DLD1 (cell line): ENCODE data around the gene BRIP1.
"Not testable (repeated sequence)": the region's sequence is repeated elsewhere in the genome, so short reads cannot be mapped to it uniquely, and the experiment has no call there.

Experiments
- in situ Hi-C: cut with HindIII; loops from 2 replicates; pipeline ENCODE4 v1.10.0; 2017; ENCODE audit warnings: low sequenced_read_pairs

The BRIP1 gene

DNA sequence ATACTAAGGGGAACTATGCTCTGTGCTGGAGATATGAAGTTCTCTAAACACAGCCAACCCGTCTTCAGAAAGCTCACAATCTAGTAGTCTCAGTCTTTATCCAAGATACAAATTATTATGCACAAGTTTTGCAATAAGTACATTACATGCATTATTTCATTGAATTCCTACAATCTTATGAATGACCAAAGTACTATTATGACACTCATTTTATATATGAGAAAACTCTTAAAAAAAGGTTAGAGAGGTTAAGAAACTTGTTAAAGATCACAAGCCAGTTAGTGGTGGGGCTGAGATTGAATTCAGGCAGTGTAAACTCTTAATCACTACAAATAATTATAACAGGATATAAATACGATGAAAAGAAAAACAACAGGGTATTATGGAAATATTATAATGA is 4.7 kb upstream of the BRIP1 start:
- in situ Hi-C loops: no loop called here

DNA sequence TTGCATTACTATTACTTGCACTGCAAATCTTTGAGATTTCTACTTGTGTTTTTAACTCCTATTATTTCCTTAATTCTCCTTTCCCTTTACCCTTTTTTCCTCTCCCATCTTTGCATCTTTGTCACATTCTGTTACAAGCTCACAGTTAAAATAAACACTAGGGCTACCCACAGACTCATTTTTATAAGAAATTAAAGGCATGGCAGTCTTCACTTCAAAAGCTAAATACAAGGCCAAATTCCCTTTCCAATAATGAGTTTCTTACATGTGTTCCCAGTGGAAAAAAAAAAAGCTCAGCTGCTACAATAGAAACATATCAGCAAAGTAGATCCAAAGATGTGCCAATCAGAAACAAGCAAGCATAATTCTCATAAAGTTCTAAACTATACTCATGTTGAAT is 3.7 kb upstream of the BRIP1 start:
- in situ Hi-C loops: no loop called here

DNA sequence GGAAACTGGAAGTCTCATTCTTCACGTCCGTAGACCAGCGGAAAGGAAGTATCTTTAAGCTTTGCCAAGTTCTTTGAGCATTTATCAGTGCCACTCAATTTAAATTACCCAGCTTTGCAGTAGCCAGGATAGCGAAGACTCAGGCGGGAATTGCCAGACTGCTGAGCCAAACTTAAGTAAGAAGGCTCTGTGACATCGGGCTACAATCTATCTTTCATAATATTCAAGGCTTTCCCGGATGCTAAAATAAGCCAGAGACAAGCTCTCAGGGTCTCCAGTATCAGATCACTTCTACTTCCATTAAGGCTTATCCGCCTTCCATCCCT is 436 bp upstream of the BRIP1 start:
- in situ Hi-C loops: no loop called here

DNA sequence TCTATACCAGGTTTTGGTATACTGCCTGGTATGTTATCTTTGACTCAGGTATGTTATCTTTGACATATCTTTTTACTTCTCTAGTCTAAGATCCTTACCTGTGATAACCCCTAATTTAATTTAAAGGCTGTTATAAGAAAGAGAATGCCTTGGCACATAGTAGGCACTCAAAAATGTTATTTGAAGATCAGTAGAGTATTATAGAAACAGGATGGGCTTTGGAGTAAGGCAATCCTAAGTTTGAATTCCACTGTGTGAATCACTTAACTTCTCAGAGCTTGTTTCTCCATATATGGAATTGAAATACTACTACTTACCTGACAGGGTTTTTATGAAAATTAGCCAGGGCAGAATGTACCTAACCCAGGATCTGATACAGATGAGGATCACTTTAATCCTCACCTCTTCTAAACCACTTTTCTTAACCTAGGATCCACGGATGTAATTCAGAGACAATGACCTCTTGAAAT is 1.2 kb downstream of the BRIP1 start:
- in situ Hi-C loops: no loop called here

DNA sequence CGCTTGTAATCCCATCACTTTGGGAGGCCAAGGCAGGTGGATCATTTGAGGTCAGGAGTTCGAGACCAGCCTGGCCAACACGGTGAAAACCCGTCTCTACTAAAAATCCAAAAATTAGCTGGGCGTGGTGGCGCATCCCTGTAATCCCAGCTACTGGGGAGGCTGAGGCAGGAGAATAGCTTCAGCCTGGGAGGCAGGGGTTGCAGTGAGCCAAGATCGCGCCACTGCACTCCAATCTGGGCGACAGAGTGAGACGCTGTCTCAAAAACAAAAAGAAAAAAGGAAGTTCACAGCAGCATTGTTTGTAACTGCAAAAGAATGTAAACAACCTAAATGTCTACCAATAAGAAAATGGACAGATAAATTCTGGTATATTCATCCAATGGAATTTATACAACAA is 2.9 kb downstream of the BRIP1 start:
- in situ Hi-C loops: not testable (repeated sequence)

DNA sequence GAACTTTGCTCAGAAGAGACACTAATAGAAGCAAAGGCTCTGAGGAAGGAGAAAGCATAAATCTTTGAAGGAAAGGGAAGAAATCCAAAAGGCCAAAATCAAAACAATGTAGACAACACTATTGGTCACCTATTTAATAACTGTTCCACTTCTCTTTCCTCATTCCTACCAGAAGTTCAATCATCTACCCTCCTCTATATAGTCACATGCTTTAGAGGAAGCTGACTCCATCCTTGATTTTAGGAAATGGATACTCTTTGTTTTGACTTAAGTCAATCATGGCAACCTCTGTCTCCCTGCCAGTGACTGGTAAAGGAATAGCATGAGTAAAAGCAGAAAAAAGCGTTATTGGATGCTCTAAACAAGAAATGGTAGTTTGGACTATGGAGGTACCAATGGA is 7.3 kb downstream of the BRIP1 start:
- in situ Hi-C loops: no loop called here

DNA sequence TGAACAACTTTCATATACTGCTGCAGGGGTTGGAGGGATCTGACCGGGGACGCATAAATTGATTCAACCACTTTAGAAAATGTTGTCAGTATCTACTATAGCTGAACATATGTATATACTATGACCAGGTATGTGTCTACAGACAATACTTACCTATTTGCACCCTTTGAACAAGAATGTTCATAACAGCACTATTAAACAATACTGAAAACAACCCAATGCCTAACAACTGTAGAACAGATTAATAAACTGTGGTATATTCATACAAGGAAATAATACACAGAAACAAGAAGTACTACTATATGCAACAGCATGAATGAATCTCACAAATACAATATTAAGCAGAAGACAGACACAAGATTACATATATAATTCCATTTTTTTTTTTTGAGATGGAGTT is 10.5 kb downstream of the BRIP1 start:
- in situ Hi-C loops: no loop called here

DNA sequence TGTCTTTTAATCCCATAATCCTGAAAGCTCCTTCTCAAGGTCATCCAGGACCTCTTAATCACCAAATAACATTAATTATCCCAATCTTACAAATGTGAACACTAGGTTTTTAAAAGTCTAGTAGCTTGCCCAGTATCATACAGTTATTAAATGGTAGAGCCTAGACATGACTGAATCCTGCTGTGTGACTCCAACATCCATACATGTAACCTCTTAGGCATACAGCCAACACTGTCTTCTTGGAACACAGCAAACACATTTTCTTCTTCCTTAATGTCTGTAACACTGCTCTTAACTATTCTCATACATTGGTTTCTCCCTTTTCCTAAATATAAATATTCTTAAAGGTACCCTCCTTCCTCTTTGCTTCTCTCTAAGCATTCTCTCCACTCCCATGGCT is 13.7 kb downstream of the BRIP1 start:
- in situ Hi-C loops: no loop called here

DNA sequence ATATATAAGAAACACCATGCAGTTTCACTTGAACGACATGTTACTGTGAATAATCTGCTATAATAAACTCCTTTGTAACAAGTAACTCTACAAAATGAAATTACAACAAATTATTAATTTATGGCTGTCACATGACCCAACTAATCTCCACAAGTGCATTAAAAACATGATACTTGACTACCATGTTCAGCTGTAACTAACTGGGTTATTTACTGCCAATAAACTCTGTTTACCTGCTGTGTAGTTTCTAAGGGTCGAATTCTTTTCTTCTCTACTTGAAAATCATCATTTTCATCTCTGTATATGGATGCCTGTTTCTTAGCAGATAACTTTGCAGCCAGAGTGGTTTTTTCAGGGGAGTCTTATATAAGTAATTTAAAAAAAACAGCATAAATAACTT is 14.4 kb downstream of the BRIP1 start:
- in situ Hi-C loops: no loop called here

DNA sequence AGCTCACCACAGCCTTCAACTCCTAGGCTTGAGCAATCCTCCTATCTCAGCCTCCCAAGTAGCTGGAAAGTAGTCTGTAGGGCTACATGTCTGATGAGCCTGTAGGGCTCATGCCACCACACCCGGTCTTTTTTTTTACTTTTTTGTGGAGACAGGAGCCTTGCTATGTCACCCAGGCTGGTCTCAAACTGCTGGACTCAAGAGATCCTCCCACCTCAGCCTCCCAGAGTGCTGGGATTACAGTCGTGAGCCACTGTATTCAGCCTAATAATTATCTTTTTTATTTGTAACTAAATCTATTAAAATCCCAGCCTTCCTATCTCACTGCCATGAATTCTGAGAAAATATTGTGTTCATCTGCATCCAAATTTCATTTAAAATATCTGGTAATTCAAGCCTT is 15.1 kb downstream of the BRIP1 start:
- in situ Hi-C loops: no loop called here

DNA sequence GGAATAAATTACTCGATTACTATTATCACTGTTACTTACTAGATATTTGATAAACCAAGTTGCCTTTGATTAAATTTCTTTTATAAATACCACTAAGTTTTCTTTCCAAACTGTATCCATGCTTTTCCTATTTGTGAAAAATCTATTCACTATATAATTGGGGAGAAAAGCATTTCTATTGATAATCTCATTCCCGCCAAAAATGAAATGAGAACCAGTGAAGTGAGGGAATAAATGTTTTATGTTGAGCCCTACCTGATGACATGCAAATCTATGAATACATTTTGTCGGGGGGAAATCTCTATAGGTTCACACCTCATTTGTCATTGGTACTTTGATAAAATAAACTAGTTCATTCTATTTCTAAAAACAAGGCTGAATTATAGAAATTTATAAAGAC is 15.7 kb downstream of the BRIP1 start:
- in situ Hi-C loops: no loop called here

DNA sequence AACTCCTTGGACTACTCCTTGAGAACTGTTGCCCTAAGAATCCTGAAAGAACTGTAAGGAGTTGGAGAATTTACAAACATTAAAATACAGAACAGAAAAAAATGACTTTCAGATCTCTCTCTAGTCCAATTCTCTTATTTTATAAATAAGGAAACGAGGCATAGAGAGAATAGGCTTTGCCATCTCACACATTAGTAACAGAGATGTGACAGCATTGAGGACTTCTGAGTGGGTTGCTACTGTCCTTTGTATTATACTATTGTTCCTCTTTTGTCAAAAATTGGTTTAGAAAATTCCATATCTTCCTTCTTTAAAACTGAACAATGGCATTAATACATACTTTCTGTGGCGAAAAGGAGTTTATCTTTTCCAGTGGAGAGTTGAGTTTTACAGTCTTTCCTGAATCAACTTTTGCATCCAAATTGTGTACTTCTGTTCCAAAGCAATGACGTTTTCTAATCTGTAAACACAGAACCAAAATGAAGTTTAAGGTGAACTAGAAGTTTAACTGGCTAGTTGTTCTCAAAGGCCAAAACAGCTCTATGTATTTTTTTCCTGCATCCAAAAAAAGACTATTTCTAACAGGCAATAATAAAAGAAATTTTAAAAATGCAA is 16.5 kb downstream of the BRIP1 start:
- in situ Hi-C loops: no loop called here

DNA sequence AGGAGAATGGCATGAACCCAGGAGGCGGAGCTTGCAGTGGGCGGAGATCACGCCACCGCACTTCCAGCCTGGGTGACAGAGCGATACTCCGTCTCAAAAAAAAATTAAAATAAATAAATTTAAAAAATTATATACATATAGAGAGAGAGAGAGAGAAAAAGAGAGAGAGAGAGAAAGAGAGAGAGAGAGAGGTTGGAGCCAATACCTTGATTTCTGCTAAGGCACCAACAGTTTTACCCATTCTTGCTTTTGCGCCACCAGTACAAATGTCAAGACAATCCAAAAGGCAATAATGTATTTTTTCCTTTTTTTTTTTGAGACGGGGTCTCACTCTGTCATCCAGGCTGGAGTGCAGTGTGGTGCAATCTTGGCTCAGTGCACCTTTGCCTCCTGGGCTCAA is 17.2 kb downstream of the BRIP1 start:
- in situ Hi-C loops: no loop called here

DNA sequence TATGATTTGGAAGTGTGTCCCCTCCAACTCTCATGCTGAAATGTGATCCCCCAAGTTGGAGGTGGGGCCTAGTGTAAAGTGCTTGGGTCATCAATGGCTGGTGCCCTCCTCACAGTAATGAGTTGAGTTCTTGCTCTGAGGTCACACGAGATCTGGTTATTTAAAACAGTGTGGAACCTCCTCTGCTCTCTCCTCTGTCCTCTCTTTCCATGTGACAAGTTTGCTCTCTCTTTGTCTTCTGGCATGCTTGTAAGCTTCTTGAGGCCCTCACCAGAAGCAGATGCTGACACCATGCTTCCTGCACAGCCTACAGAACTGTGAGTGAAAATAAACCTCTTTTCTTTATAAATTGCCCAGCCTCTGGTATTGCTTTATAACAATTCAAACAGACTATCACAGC is 19.9 kb downstream of the BRIP1 start:
- in situ Hi-C loops: no loop called here

DNA sequence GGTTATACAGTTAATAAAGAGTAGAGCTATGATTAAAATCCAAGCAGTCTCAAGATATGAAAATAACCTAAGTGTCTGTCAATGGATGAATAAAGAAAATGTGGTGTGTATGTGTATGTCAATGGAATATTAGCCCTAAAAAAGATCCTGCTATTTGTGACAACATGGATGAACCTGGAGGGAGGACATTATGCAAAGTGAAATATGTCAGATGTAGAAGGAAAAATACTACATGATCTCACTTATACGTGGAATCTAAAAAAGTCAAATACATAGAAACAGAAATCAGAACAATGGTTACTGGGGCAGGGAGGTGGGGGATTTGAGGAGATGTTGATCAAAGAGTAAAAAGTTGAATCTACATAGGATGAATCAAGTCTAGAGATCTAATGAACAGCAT is 20.4 kb downstream of the BRIP1 start:
- in situ Hi-C loops: no loop called here

DNA sequence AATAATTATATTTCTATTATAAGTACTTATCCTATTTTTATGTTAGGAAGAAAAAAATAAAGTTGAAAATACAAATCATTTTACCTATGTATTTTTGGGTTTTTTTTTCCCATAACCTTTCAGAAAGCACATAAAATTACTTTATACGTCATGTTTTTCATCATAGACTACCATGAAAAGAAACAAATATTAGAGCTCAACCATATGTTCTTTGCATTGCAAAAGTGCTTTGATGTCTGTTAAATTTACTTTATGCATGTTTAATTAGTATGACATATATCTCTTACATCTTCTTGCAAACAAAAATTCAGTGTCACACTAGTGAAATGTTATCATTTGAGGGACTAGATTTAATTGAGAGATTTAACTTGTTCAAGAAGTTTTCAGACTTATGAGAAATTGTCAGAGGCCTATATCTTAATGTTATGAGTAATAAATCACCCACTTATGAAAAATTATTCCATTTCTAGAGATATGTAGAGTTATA is 24.0 kb downstream of the BRIP1 start:
- in situ Hi-C loops: no loop called here

DNA sequence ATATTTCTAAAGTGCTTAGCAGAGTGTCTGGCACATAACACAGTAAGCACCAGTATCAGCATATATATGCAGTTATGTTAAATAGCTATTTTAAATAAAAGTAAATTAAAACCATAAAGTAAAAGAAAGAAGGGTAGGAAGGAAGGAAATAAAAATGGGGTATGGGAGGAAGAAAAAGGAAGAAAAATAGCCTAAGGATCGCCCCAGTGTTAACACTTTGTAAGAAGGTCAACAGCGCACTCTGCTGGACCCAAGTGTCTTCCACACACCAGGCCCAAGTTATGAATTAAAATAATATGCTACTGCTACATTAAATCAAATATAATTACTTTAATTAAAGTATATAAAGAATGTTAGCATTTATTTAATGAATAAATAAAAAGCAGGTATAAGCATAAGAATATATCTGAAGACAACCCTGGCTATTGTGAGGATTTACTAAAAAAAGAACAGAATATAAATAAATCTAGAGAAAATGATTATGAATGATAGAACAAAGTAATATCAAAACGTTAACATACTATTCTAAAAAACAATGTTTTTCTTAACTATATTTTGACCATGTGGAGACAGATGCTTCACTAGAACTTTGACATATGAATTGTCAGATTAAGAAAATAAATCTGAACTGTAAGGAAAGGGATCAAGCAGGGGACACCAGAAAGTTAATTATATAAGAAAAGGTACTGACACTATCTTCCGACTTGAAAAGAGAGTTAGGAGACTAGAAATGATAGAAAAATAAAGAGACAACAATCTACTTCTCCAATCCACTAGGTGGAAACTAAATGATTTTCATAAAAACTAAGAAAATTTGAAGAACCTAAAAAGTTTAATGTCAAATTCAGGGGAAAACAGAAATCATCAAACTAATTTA is 25.9 kb downstream of the BRIP1 start:
- in situ Hi-C loops: no loop called here

DNA sequence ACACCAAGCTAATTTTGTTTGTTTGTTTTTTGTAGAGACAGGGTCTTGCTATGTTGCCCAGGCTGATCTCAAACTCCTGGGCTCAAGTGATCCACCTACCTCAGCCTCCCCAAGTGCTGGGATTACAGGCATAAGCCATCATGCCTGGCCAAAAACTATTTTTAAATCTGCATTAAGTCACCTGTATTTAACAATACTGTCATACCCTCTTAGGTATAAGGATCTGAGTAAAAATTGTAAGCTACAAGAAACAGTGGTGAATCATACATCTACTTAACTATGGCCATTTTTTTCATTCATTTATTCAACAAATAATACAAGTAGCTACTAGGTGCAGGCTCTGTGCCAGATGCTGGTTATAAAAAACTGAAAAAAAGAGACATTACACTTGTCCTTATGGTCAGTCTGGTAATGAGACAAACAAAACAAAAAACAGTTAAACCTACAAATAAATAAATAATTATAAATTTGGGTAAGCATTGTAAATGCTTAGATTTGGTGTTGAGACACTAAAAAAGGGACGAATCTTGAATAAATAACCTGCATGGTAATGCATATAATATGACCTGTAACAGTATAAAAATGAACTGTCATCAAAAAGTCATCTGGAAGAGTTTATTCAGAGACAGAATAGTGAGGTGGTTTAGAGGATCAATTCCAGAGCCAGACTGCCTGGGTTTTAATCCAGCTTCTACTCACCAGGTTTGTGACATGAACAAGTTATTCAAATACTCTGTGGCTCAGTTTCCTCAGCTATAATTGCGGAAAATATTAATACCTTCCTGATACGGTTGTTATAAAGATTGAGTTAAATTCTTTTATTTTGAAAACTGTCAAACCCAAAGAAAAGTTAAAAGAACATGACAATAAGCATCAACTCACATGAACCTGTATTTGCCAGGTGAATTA is 26.8 kb downstream of the BRIP1 start:
- in situ Hi-C loops: no loop called here

DNA sequence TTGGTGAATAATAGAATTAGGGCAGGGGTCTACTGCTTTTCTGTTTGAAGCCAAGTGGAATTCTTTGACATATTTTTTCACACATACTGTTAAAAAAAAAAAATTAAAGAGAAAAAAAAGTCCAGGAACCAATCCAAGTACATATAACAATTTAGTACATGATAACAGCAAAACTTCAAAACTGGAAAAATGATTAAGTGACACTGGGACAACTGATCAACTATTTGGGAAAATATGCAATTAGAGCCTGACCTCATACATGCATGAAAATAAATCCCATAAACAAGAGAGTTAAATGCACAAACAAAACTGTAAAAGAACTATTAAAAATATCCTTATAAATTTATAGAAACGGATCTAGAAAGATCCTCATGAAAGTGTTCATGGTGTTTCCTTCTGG is 27.7 kb downstream of the BRIP1 start:
- in situ Hi-C loops: no loop called here

DNA sequence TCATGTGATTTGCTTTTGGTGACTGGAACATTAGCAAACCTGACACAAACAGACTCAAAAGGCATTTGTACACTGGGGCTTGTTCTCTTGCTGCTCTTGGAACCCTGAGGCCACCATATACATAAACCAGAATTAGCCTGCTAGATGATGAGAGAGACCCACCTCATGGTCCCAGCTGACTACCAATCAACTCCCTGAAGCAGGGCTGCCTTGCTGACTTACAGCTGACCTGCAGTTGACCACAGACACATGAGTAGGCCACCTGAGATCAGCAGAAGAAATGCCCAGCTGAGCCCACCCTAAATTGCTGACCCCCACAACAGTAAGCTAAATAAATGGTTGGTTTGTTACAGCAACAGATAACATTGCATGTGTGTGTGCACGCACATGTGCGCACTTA is 28.7 kb downstream of the BRIP1 start:
- in situ Hi-C loops: no loop called here

DNA sequence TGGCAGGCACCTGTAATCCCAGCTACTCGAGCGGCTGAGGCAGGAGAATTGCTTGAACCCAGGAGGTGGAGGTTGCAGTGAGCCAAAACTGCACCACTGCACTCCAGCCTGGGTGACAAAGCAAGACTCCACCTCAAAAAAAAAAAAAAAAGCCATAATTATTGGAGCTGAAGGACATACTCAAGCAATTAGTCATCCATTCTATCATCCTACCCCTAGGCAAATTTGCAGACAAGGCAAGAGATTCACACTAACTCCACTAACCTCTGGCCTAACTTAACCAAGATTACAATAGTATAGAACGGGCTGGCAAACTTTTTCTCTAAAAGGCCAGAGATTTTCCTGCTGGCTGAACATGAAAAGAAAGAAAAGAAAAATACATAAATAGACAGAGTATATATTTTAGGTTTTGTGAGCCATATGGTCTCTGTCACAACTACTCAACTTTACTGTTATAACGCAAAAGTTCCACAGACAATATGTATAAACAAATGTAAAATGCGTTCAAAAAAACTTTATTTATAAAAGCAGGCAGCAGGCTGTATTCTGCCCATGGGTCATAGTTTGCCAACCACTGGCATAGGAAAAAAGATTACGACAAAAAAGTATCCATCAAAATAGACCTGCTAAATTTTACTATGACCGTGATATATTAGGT is 29.7 kb downstream of the BRIP1 start:
- in situ Hi-C loops: no loop called here
